ENCODE measurements around the gene SLC15A5.

Gene SLC15A5

GRCh38 chr12:16218934-16219751 is 58.3 kb downstream of the SLC15A5 start:
- Histone ChIP-seq H3K27ac (ENCODE audit: low read depth, low read length) (no peak overlapping the region), H4K20me1 (ENCODE audit: low read depth, low read length) (no peaks in the 10 kb centered on the region), H3K27me3 (ENCODE audit: low read length) (no peaks in the 10 kb centered on the region), H3K9me3 (ENCODE audit: insufficient read depth, low read length) (no peaks in the 10 kb centered on the region), H2AFZ (ENCODE audit: low read depth, low read length, severe bottlenecking) (no peak overlapping the region), H3K9me2 (replicated peaks; ENCODE audit: insufficient read depth, low read length) (no peaks in the 10 kb centered on the region), H3K79me2 (ENCODE audit: insufficient read depth, low read length) (no peaks in the 10 kb centered on the region), H3K9ac (ENCODE audit: low read length) (no peak overlapping the region), H3K4me2 (ENCODE audit: low read depth, low read length, poor library complexity, severe bottlenecking) (no peak overlapping the region), H3K4me3 (ENCODE audit: insufficient read depth, low read length, poor library complexity, severe bottlenecking) (no peak overlapping the region), H3F3A (ENCODE audit: insufficient read depth) (no peaks in the 10 kb centered on the region), H3K36me3 (ENCODE audit: low read length) (no peaks in the 10 kb centered on the region)
- no peak for TF ChIP-seq EZH2phosphoT487 (conservative IDR thresholded peaks at IDR 0.05; ENCODE audit: low read length)
- no peak for TF ChIP-seq CTCF (IDR thresholded peaks at IDR 0.05; ENCODE audit: insufficient read depth, low read length, poor library complexity, severe bottlenecking)

DNA sequence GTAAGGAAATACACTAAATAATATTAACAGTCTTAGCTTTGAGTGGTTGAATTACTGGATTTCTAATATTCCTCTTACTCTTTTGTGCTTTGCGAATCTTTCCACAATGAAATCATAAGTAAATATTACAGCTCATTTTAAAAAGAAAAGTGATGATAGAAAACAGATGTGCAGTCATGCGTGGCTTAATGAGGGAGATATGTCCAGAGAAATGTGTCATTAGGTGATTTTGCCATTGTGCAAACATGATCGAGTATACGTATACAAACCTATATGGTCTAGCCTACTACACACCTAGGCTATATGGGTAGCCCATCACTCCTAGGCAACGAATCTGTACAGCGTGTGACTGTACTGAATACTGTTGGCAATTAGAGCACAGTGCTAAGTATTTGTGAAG is 59.3 kb downstream of the SLC15A5 start:
- Histone ChIP-seq H3K9ac (ENCODE audit: low read length) (no peak overlapping the region), H3K9me2 (replicated peaks; ENCODE audit: insufficient read depth, low read length) (no peaks in the 10 kb centered on the region), H3K4me2 (ENCODE audit: low read depth, low read length, poor library complexity, severe bottlenecking) (no peak overlapping the region), H3K27me3 (ENCODE audit: low read length) (no peaks in the 10 kb centered on the region), H3K36me3 (ENCODE audit: low read length) (no peaks in the 10 kb centered on the region), H3K9me3 (ENCODE audit: insufficient read depth, low read length) (no peaks in the 10 kb centered on the region), H3F3A (ENCODE audit: insufficient read depth) (no peaks in the 10 kb centered on the region), H2AFZ (ENCODE audit: low read depth, low read length, severe bottlenecking) (no peak overlapping the region), H3K27ac (ENCODE audit: low read depth, low read length) (no peak overlapping the region), H3K79me2 (ENCODE audit: insufficient read depth, low read length) (no peaks in the 10 kb centered on the region), H4K20me1 (ENCODE audit: low read depth, low read length) (no peaks in the 10 kb centered on the region), H3K4me3 (ENCODE audit: insufficient read depth, low read length, poor library complexity, severe bottlenecking) (no peak overlapping the region)
- TF ChIP-seq CTCF (IDR thresholded peaks at IDR 0.05; ENCODE audit: insufficient read depth, low read length, poor library complexity, severe bottlenecking) = no peak
- TF ChIP-seq EZH2phosphoT487 (conservative IDR thresholded peaks at IDR 0.05; ENCODE audit: low read length) = no peak

DNA sequence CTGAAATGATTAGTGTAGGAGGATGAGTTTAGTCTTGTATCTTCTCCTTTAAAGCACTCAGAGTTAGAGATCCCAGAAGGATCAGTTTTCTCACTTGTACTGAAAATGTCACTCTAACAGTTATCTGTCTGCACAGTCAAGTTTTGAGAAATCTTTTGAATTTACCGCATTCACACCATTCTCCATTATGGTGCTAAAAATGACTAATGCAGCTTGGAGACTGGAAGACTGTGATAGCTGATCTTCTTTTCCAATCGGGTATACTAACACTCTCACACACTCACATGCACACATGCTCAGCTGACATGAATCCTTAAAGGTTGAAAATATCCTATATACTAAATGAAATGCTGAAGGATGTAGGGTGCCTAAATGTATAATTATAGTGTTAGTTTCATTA is 65.8 kb downstream of the SLC15A5 start:
- Histone ChIP-seq H3K9me2 (replicated peaks; ENCODE audit: insufficient read depth, low read length) (no peaks in the 10 kb centered on the region), H3K9ac (ENCODE audit: low read length) (no peak overlapping the region)

More for the DNA sequence above, 65.8 kb downstream of the SLC15A5 start:
- Histone ChIP-seq H3K4me2 (ENCODE audit: low read depth, low read length, poor library complexity, severe bottlenecking) (no peak overlapping the region), H3K4me3 (ENCODE audit: insufficient read depth, low read length, poor library complexity, severe bottlenecking) (no peak overlapping the region), H3K27ac (ENCODE audit: low read depth, low read length) (no peak overlapping the region), H2AFZ (ENCODE audit: low read depth, low read length, severe bottlenecking) (no peak overlapping the region), H3K36me3 (ENCODE audit: low read length) (no peaks in the 10 kb centered on the region), H4K20me1 (ENCODE audit: low read depth, low read length) (no peaks in the 10 kb centered on the region), H3F3A (ENCODE audit: insufficient read depth) (no peaks in the 10 kb centered on the region), H3K27me3 (ENCODE audit: low read length) (no peaks in the 10 kb centered on the region), H3K79me2 (ENCODE audit: insufficient read depth, low read length) (no peaks in the 10 kb centered on the region), H3K9me3 (ENCODE audit: insufficient read depth, low read length) (no peaks in the 10 kb centered on the region)
- no peak for TF ChIP-seq CTCF (IDR thresholded peaks at IDR 0.05; ENCODE audit: insufficient read depth, low read length, poor library complexity, severe bottlenecking)
